HK-2 (cell line): ENCODE results near the gene RYR1.
"Not testable (repeated sequence)": the region's sequence is repeated elsewhere in the genome, so short reads cannot be mapped to it uniquely, and the experiment has no call there.

ENCODE experiments used
- DNase-seq: peaks from one replicate; pipeline ENCODE4 v3.0.0-alpha.2; 2018; ENCODE audit not compliant: unreplicated experiment

The RYR1 gene

DNA sequence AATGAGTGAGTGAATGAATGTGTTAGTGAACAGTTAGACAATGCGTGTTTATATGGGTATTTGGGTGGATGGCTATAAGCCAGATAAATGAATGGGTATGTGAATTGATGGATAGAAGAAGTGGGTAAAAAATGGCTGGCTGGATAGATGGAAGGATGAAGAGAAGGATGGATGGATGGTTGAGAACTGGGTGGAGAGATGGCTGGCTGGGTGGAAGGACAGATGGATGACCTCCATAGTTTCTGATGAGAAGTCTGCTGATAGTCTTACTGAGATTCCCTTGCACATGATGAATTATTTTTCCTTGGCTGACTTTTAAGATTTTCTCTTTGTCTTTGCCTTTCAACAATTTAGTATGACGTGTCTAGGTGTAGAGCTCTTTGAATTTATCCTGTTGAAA, 57.4 kb downstream of the RYR1 start:
- no peak for DNase-seq

DNA sequence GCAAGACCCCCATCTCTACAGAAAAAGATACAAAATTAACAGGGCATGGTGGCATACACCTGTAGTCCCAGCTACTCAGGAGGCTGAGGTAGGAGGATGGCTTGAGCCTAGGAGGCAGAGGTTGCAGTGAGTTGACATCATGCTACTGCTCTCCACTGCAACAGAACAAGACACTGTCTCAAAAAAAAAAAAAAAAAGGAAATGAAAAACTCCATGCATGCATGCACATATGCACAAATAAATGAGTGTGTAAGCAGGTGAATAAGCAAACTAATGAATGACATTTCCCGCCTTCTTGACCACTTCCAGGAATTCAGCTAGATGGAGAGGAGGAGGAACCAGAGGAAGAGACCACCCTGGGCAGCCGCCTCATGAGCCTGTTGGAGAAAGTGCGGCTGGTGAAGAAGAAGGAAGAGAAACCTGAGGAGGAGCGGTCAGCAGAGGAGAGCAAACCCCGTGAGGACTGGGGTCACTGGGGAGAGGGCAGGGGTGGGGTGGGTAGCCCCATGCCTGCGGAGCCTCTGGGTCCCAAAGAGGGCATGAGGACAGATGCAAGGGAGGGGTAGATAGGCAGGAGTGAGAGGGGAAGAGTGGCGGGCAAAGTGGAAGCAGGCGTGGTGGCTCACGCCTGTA, 58.8 kb downstream of the RYR1 start:
- no peak for DNase-seq

DNA sequence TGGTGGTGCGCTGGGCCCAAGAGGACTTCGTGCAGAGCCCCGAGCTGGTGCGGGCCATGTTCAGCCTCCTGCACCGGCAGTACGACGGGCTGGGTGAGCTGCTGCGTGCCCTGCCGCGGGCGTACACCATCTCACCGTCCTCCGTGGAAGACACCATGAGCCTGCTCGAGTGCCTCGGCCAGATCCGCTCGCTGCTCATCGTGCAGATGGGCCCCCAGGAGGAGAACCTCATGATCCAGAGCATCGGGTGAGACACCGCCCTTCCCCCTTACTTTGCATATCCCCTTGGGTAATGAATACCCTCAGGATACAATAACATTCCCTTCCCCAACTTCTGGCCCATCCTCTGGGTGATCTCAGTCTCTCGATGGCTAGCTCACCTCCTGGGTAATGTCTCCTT, 60.9 kb downstream of the RYR1 start:
- no peak for DNase-seq

DNA sequence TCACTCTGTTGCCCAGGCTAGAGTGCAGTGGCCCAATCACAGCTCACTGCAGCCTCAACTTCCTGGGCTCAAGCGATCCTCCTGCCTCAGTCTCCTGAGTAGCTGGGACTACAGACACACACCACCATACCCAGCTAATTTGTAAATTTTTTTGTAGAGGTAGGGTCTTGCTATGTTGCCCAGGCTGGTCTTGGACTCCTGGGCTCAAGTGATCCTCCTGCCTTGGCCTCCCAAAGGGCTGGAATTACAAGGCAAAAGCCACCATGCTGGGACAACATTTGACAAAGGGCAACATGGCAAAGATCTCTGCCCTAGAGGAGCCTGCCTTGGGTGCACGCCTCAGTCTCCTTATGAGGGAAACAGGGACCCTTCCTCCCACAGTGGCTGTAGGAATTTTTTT, 61.9 kb downstream of the RYR1 start:
- not testable (repeated sequence) for DNase-seq

DNA sequence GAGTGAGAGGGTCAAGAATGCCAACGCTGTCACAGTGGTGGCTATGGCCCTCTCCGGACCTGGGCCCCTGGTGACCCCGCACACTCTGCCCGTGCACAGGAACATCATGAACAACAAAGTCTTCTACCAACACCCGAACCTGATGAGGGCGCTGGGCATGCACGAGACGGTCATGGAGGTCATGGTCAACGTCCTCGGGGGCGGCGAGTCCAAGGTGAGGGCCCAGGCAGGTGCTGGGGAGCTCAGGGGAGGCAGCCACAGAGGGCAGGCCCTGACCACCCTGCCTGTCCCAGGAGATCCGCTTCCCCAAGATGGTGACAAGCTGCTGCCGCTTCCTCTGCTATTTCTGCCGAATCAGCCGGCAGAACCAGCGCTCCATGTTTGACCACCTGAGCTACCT, 62.6 kb downstream of the RYR1 start:
- DNase-seq: no peak

GRCh38 chr19:38496603-38497487, 63.4 kb downstream of the RYR1 start:
- no peak for DNase-seq

- DNase-seq: no peak
Measured at GRCh38 chr19:38497907-38498306, 64.4 kb downstream of the RYR1 start.

GRCh38 chr19:38499532-38499931, 66.0 kb downstream of the RYR1 start:
- DNase-seq: no peak

- DNase-seq: no peak
Measured at GRCh38 chr19:38500450-38500849, 67.0 kb downstream of the RYR1 start.

DNA sequence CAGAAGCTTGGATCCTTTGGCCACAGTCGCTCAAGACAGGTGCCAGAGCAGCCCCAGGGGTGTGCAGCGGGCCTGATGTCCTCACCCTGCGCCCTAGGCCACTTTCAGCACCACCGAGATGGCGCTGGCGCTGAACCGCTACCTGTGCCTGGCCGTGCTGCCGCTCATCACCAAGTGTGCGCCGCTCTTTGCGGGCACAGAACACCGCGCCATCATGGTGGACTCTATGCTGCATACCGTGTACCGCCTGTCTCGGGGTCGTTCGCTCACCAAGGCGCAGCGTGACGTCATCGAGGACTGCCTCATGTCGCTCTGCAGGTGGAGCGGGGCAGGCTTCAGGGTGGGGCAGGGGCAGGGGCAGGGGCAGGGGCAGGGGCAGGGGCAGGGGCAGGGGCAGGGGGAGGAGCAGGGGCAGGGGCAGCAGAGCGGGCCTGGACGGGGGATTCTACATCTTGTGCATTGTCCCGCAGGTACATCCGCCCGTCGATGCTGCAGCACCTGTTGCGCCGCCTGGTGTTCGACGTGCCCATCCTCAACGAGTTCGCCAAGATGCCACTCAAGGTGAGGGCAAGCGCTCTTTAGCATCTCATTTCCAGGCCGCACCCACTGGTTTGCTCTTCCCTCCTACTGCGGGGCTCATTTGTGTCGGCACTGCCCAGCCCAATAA, 69.1 kb downstream of the RYR1 start:
- no peak for DNase-seq

DNA sequence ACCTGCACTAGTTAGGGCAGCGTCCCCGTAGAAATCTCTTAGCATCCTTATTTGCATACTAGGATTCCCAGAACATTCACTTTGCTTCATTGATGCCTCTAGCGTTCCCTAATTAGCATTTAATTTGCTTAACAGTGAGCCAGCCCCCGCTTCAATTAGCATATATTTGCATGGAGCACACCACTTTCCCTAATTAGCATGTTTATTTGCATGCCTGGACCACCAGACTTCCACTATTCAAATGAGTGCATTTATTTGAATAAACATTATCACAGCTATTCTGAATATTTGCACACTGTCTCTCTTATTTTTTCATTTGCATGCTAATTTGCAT, 69.6 kb downstream of the RYR1 start:
- DNase-seq: no peak

DNA sequence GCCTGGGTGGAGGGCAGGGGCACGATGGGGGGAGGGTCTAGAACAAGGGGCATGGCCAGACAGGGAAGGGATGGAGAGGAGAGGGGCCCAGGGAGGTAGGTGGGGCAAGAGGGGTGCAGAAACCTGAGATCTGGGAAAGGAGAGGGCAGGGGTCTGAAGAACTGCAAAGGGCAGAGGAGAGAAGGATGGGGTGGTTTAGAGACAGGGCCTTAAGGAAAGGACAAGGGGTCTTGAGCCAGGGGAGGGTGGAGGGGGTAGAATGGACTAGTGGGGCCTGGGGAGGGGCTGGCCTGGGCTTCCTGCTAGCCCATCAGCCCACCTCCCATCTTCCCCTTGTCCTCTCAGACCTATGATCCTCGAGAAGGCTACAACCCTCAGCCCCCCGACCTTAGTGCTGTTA, 72.5 kb downstream of the RYR1 start:
- no peak for DNase-seq

- no peak for DNase-seq
Measured at GRCh38 chr19:38506375-38506722, 72.9 kb downstream of the RYR1 start.

DNA sequence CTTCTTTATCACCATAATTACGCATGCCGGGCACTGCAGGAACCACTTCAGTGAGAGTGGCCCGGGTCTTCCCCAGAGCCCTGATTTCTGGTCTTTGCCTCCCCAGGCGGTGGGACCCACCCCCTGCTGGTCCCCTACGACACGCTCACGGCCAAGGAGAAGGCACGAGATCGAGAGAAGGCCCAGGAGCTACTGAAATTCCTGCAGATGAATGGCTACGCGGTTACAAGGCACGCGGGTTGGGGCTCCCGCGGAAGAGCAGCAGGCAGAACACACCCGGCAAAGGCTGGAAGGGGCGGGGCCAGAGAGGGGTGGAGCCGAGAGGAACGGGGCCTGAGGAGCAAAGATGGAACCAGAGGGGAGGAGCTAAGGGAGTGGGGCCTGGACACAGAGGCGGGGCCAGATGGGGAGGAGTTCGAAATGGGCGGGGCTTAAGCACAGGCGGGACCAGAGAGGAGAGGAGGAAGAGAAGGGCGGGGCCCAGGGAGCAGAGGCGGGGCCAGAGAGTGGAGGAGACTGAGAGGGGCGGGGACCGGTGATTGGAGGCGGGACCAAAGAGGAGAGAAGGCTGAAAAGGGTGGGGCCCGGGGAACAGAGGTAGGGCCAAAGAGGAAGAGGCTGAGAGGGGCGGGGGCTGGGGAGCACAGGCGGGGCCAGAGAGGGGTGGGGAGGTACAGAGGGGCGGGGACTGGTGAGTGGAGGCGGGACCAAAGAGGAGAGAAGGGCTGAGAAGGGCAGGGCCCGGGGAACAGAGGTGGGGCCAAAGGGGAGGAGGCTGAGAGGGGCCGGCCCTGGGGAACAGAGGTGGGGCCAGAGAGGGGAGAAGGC, 73.4 kb downstream of the RYR1 start:
- DNase-seq: peak; percentile 29

DNA sequence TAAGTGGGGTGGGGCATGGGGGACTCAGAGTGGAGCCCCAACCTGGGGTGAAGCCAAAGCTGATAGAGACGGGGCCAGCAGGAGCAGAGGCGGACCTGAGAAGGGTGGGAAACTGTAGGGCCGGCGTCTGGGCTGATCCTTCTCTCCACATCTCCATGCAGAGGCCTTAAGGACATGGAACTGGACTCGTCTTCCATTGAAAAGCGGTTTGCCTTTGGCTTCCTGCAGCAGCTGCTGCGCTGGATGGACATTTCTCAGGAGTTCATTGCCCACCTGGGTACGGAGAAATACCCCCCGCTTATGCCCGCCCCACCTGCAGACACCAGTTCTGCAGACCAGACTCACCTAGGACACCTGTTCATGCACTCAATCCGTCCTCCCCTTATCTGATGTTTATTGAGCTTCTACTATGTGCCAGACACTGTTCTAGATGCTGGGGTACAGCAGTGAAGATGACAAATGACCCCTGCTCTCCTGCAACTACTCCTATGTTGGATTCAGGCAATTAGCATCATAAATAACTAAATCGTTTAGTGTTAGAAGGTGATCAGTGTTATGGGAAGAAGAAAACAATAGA, 74.1 kb downstream of the RYR1 start:
- DNase-seq: no peak

GRCh38 chr19:38508507-38508906, 75.0 kb downstream of the RYR1 start:
- no peak for DNase-seq

- DNase-seq: no peak
Measured at GRCh38 chr19:38509027-38509426, 75.5 kb downstream of the RYR1 start.

DNA sequence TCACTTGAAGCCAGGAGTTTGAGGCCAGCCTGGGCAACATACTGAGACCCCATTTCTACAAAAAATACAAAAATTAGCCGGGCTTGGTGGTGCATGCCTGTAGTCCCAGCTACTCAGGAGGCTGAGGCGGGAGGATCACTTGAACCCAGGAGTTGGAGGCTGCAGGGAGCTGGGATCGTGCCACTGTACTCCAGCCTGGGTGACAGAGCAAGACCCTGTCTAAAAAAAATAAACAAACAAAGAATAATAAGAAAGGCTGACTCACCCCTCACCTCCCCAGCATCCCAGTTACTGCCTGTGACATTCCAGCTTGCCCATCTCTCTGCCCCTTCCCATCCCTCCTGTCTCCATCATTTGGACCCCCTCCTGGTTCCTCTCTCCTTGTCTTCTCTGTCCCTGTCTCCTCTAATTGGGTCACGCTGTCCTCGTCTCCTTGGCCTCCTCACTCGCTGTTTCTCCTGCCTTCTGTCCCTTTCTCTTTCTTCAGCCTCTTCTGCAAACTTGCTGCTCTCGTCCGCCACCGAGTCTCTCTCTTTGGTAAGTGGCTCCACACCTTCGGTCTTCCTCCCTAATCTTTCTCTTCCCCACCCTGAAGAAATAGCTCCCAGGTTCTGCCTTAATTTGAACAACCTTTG, 77.7 kb downstream of the RYR1 start:
- no peak for DNase-seq

DNA sequence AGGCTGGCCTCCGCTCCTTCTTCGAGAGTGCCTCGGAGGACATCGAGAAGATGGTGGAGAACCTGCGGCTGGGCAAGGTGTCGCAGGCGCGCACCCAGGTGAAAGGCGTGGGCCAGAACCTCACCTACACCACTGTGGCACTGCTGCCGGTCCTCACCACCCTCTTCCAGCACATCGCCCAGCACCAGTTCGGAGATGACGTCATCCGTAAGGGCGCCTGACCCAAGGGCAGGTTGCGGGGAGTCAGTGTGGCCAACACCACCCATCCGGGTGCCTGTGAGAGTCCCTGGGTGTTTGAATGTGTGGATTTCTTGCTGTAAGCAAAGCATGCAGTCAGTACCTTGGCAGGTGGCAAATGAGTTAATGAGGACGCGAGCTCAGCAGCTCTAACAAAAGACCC, 78.8 kb downstream of the RYR1 start:
- DNase-seq: no peak

- not testable (repeated sequence) for DNase-seq
Measured at GRCh38 chr19:38513156-38513555, 79.7 kb downstream of the RYR1 start.

DNA sequence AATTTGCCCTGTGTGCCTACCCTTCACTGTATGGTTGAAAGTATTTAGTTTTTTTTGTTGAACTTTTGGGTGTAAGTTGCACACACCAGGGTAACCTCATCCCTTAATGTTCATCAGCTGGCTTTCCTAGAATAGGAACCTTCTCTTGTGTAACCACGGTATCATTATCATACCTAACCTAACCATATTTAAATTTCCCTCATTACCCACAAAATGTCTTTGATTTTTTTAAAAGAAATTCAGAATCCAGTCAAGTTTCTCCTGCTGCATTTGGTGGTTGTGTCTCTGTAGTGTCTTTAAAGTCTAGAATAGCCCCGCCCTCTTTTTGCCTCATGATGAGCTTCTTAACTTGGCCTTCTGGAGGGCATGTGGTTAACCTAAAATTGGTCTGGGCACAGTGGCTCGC, 80.3 kb downstream of the RYR1 start:
- no peak for DNase-seq
